Chondrocyte (in vitro differentiated cells): Measurements from ENCODE around the gene CCDC137. TPM values are rescaled to one million over a fixed set of nuclear protein-coding genes. Genes with fewer than 3 reads are reported as not detected.
A peak's percentile ranks its signal among the peaks of the same experiment; 100 is the strongest.

Source experiments
- DNase-seq: peaks from one replicate; pipeline ENCODE4 v3.0.0; 2021; ENCODE audit warnings: mixed read lengths, low spot score
- H3K27ac Mint-ChIP-seq: one replicate; pipeline ENCODE4 v1.8.0; 2021; ENCODE audit warnings: mild to moderate bottlenecking, moderate library complexity, mixed read lengths; ENCODE audit not compliant: unreplicated experiment
- H3K27me3 Mint-ChIP-seq: 2 replicates; pipeline ENCODE4 v1.8.0; 2021; ENCODE audit warnings: low read depth, mixed read lengths
- H3K36me3 Mint-ChIP-seq: 2 replicates; pipeline ENCODE4 v1.8.0; 2021; ENCODE audit warnings: low read depth, mixed read lengths
- H3K4me1 Mint-ChIP-seq: 2 replicates; pipeline ENCODE4 v1.8.0; 2021; ENCODE audit warnings: low read depth, mild to moderate bottlenecking, mixed read lengths
- H3K4me3 Mint-ChIP-seq: one replicate; pipeline ENCODE4 v1.8.0; 2021; ENCODE audit warnings: mild to moderate bottlenecking, moderate library complexity, mixed read lengths; ENCODE audit not compliant: unreplicated experiment
- H3K9me3 Mint-ChIP-seq: 2 replicates; pipeline ENCODE4 v1.8.0; 2021; ENCODE audit warnings: low read depth, mixed read lengths
- CTCF ChIP-seq: fragments of 200-600 bp; sonication (generic); IDR thresholded peaks from 2 replicates; pipeline ENCODE4 v1.5.0; 2021; ENCODE audit warnings: antibody characterized with exemption, mild to moderate bottlenecking, moderate library complexity
- microRNA-seq: library from miRNA; unstranded; fragments of <30 nt; microRNA quantifications from one replicate; pipeline ENCODE4 v1.2.0, GENCODE V29; 2020; ENCODE audit warnings: borderline number of aligned reads
- total RNA-seq: library from RNA; stranded (reverse); gene quantifications from 3 replicates; pipeline ENCODE4 v1.2.1, GENCODE V29; 2021

The CCDC137 gene
- total RNA-seq, 1 donor from 2014 or later: 15.4 TPM

- no peaks in the 10 kb centered on the region for H3K9me3 Mint-ChIP-seq
- H3K36me3 Mint-ChIP-seq: peaks cover 1% of the 10 kb centered on the region
- DNase-seq: no peak
- peaks cover 7% of the 10 kb centered on the region for H3K4me1 Mint-ChIP-seq
- no peaks in the 10 kb centered on the region for H3K27me3 Mint-ChIP-seq
- no peak overlapping the region for H3K27ac Mint-ChIP-seq
- no peak for TF ChIP-seq CTCF
- no peak overlapping the region for H3K4me3 Mint-ChIP-seq
These were observed 51.2 kb downstream of the CCDC137 start for GRCh38 chr17:81717766-81718089.

GRCh38 chr17:81719410-81720266 is 53.1 kb downstream of the CCDC137 start:
- peak; percentile 92 for DNase-seq
- Mint-ChIP-seq H3K9me3 (no peaks in the 10 kb centered on the region), H3K4me1 (peaks cover 8% of the 10 kb centered on the region), H3K27me3 (peaks cover 7% of the 10 kb centered on the region), H3K27ac (no peak overlapping the region), H3K4me3 (no peak overlapping the region), H3K36me3 (peaks cover 1% of the 10 kb centered on the region)
- no peak for TF ChIP-seq CTCF

- Mint-ChIP-seq H3K27ac (no peak overlapping the region), H3K4me1 (peaks cover 8% of the 10 kb centered on the region), H3K9me3 (no peaks in the 10 kb centered on the region), H3K27me3 (peaks cover 7% of the 10 kb centered on the region), H3K4me3 (no peak overlapping the region), H3K36me3 (peaks cover 1% of the 10 kb centered on the region)
- TF ChIP-seq CTCF: no peak
- DNase-seq: no peak
These were observed 53.9 kb downstream of the CCDC137 start for GRCh38 chr17:81720267-81721071.

GRCh38 chr17:81722184-81723120 is 55.9 kb downstream of the CCDC137 start:
- H3K36me3 Mint-ChIP-seq: peaks cover 1% of the 10 kb centered on the region
- peaks cover 7% of the 10 kb centered on the region for H3K27me3 Mint-ChIP-seq
- no peaks in the 10 kb centered on the region for H3K9me3 Mint-ChIP-seq
- no peak for DNase-seq
- peaks cover 8% of the 10 kb centered on the region for H3K4me1 Mint-ChIP-seq
- H3K27ac Mint-ChIP-seq: no peak overlapping the region
- no peak overlapping the region for H3K4me3 Mint-ChIP-seq
- TF ChIP-seq CTCF: no peak

Small RNA genes lying within 50 kb of the gene (microRNA-seq; reads per million reads assigned to microRNA genes)
- not detected for gene MIR6786

Other genes starting within 250 kb of the CCDC137 start
- 3,639 to 4,575 TPM (median 4,567 TPM) in 3 replicates for gene ACTG1, start 153.9 kb upstream of the CCDC137 start, total RNA-seq
- 4.1 to 6.1 TPM (median 5.3 TPM) in 3 replicates for gene FSCN2, start 138.4 kb upstream of the CCDC137 start, total RNA-seq
- 39.8 to 62.7 TPM (median 43.1 TPM) in 3 replicates for gene FAAP100, start 114.4 kb upstream of the CCDC137 start, total RNA-seq
- gene NPLOC4, start 29.6 kb upstream of the CCDC137 start, total RNA-seq: 104 to 118 TPM (median 110 TPM) in 3 replicates
- 1.7 to 2.2 TPM (median 1.8 TPM) in 3 replicates for gene TSPAN10, start 29.5 kb upstream of the CCDC137 start, total RNA-seq
- not detected in 3 replicates for gene PDE6G, start 10.2 kb upstream of the CCDC137 start, total RNA-seq
- gene OXLD1, start 132 bp upstream of the CCDC137 start, total RNA-seq: 24.2 to 32.7 TPM (median 26.5 TPM) in 3 replicates
- gene ARL16, start 17.1 kb downstream of the CCDC137 start, total RNA-seq: 29.5 to 32.6 TPM (median 32.5 TPM) in 3 replicates
- gene HGS, start 17.3 kb downstream of the CCDC137 start, total RNA-seq: 87.4 to 93.1 TPM (median 89.6 TPM) in 3 replicates
- gene MRPL12, start 36.6 kb downstream of the CCDC137 start, total RNA-seq: 38.7 to 48.6 TPM (median 41.8 TPM) in 3 replicates
- gene SLC25A10, start 45.5 kb downstream of the CCDC137 start, total RNA-seq: 5.6 to 8.5 TPM (median 5.7 TPM) in 3 replicates
- not detected in 3 replicates for gene GCGR, start 137.4 kb downstream of the CCDC137 start, total RNA-seq
- gene MCRIP1, start 166.6 kb downstream of the CCDC137 start, total RNA-seq: 122 to 133 TPM (median 131 TPM) in 3 replicates
- not detected in 3 replicates for gene PPP1R27, start 168.3 kb downstream of the CCDC137 start, total RNA-seq
- 958 to 1,257 TPM (median 1,012 TPM) in 3 replicates for gene P4HB, start 193.8 kb downstream of the CCDC137 start, total RNA-seq
- gene ARHGDIA, start 204.6 kb downstream of the CCDC137 start, total RNA-seq: 452 to 481 TPM (median 476 TPM) in 3 replicates
- gene ALYREF, start 224.8 kb downstream of the CCDC137 start, total RNA-seq: 56.0 to 73.7 TPM (median 59.8 TPM) in 3 replicates
- gene ANAPC11, start 225.0 kb downstream of the CCDC137 start, total RNA-seq: 120 to 132 TPM (median 122 TPM) in 3 replicates
- gene NPB, start 235.5 kb downstream of the CCDC137 start, total RNA-seq: 0.48 to 1.3 TPM (median 1.3 TPM) in 3 replicates
- gene PCYT2, start 244.7 kb downstream of the CCDC137 start, total RNA-seq: 28.5 to 32.5 TPM (median 28.8 TPM) in 3 replicates